K562 (cell line): ENCODE results near the gene SOAT1. TPM values are rescaled to one million over a fixed set of nuclear protein-coding genes. Genes with fewer than 3 reads are reported as not detected.

Source experiments
- ATAC-seq: fragments of 200-7000 bp; cut with Tn5 transposase; 3 replicates; pipeline ENCODE4 v1.9.1; 2020; ENCODE audit warnings: moderate library complexity
- BruUV-seq: library from RNA; stranded (reverse); fragments of 400-500 nt; replicated peaks from 2 replicates; lab custom pipeline; 2021; lab: Mats Ljungman, UMichigan
- CTCF ChIA-PET: fragments of 300-600 bp; formaldehyde crosslinking; extraction: SDS; loops from one replicate; lab custom pipeline; 2021; ENCODE audit warnings: low intra/inter-chr PET ratio; lab: Yijun Ruan, JAX
- POLR2A ChIA-PET: fragments of 300-600, 350-650 bp; sonication (Branson Sonifier 250); formaldehyde crosslinking; extraction: SDS; loops from one replicate; lab custom pipeline; 2021; ENCODE audit warnings: antibody characterized with exemption, inconsistent platforms; lab: Yijun Ruan, JAX
- DNase-seq, 4 experiments: peaks; one replicate each; pipeline versions ENCODE4 v3.0.0 to v3.0.0-alpha.2; 2011 to 2018; ENCODE audit warnings: low spot score in 3 of 4, mixed read lengths in 3 of 4; ENCODE audit errors: extremely low read depth in 1 of 4
- FAIRE-seq: peaks from 2 replicates; lab custom pipeline; 2011; peaks lifted over from hg19 to GRCh38; lab: Jason Lieb, UNC
- H2AFZ ChIP-seq: 2 replicates; pipeline ENCODE4 v1.6.0; 2011; ENCODE audit warnings: low read depth, low read length, control low read depth, inconsistent platforms
- H3K27ac ChIP-seq: fragments of 200-600 bp; 3 replicates; pipeline ENCODE4 v1.8.0; 2011; ENCODE audit warnings: low read depth, mild to moderate bottlenecking, control low read depth, inconsistent platforms, low read length, moderate library complexity, mixed read lengths; ENCODE audit errors: extremely low read depth
- H3K27me3 ChIP-seq, 2 experiments: fragments of 300-600 bp in 1 of 2; 2 replicates in 1 of 2; 3 replicates in 1 of 2; pipeline versions ENCODE4 v1.6.0 to v1.8.0; 2011; ENCODE audit warnings: inconsistent platforms in 2 of 2, low read length in 2 of 2, mild to moderate bottlenecking in 1 of 2, mixed read lengths in 1 of 2, moderate library complexity in 1 of 2; ENCODE audit not compliant: control insufficient read depth in 2 of 2, insufficient read depth in 2 of 2
- H3K36me3 ChIP-seq: fragments of 300-600 bp; 3 replicates; pipeline ENCODE4 v1.8.0; 2011; ENCODE audit warnings: mild to moderate bottlenecking, low read length, inconsistent platforms; ENCODE audit not compliant: control insufficient read depth, insufficient read depth
- H3K4me1 ChIP-seq, 2 experiments: fragments of 200-600 bp in 1 of 2; replicated peaks in 1 of 2; 2 replicates in 1 of 2; 3 replicates in 1 of 2; pipeline versions ENCODE4 v1.5.1 to v1.8.0; 2011; ENCODE audit warnings: inconsistent platforms in 2 of 2, low read length in 2 of 2, mild to moderate bottlenecking in 1 of 2, mixed read lengths in 1 of 2, moderate library complexity in 1 of 2; ENCODE audit not compliant: control insufficient read depth in 2 of 2, insufficient read depth in 2 of 2
- H3K4me2 ChIP-seq: 2 replicates; pipeline ENCODE4 v1.6.1; 2011; ENCODE audit warnings: low read length, control low read depth, inconsistent platforms, mixed read lengths; ENCODE audit not compliant: insufficient read depth
- H3K4me3 ChIP-seq: fragments of 200-600 bp; sonication (generic), shearing (Covaris generic); 2 replicates; pipeline ENCODE4 v1.5.1; 2016; ENCODE audit warnings: control low read depth, inconsistent platforms
- H3K79me2 ChIP-seq: fragments of 200-600 bp; 3 replicates; pipeline ENCODE4 v1.8.0; 2011; ENCODE audit warnings: low read length, inconsistent platforms; ENCODE audit not compliant: control insufficient read depth, insufficient read depth
- H3K9ac ChIP-seq, 2 experiments: 2 replicates each; pipeline versions ENCODE4 v1.6.0 to v1.6.1; 2011; ENCODE audit warnings: low read depth in 2 of 2, low read length in 2 of 2, control low read depth in 1 of 2, inconsistent platforms in 1 of 2, mild to moderate bottlenecking in 1 of 2, mixed read lengths in 1 of 2; ENCODE audit not compliant: insufficient read depth in 1 of 2
- H3K9me1 ChIP-seq: one replicate; pipeline ENCODE4 v1.6.0; 2011; ENCODE audit warnings: inconsistent platforms, mild to moderate bottlenecking, low read length, moderate library complexity; ENCODE audit not compliant: control insufficient read depth, insufficient read depth
- H3K9me3 ChIP-seq: replicated peaks from 2 replicates; pipeline ENCODE4 v1.5.1; 2011; ENCODE audit warnings: low read depth, low read length, inconsistent platforms; ENCODE audit not compliant: control insufficient read depth, insufficient read depth
- H4K20me1 ChIP-seq: replicated peaks from 2 replicates; pipeline ENCODE4 v1.6.1; 2011; ENCODE audit warnings: low read length, inconsistent platforms, mixed read lengths; ENCODE audit not compliant: control insufficient read depth, insufficient read depth
- CC2D1A ChIP-seq: fragments of 450-650 bp; IDR thresholded peaks from 2 replicates; pipeline ENCODE4 v1.6.1; 2017; ENCODE audit warnings: mild to moderate bottlenecking
- CEBPB ChIP-seq: fragments of 450-650 bp; IDR thresholded peaks from 2 replicates; pipeline ENCODE4 v1.6.1; 2016; ENCODE audit warnings: missing genetic modification characterization, missing compliant biosample characterization
- CHAMP1 ChIP-seq: fragments of 450-650 bp; IDR thresholded peaks from 2 replicates; pipeline ENCODE4 v1.6.1; 2016; ENCODE audit warnings: mild to moderate bottlenecking
- DMBX1 ChIP-seq: fragments of 250-450 bp; sonication (Bioruptor Pico); IDR thresholded peaks from 2 replicates; pipeline ENCODE4 v1.8.0; 2022; ENCODE audit warnings: inconsistent platforms, mild to moderate bottlenecking, moderate library complexity, borderline replicate concordance
- NKRF ChIP-seq: fragments of 450-650 bp; IDR thresholded peaks from 2 replicates; pipeline ENCODE4 v1.6.1; 2016; ENCODE audit warnings: borderline replicate concordance
- SMC3 ChIP-seq: conservative IDR thresholded peaks from 2 replicates; pipeline ENCODE4 v1.6.1; 2011; ENCODE audit warnings: low read depth, low read length, improper control_type of control experiment; ENCODE audit not compliant: insufficient read depth
- TRIM24 ChIP-seq, 2 experiments: fragments of 450-650 bp; IDR thresholded peaks; 2 replicates each; pipeline ENCODE4 v1.6.1; 2016
- ZNF12 ChIP-seq: sonication (generic); formaldehyde crosslinking; IDR thresholded peaks from 2 replicates; pipeline ENCODE4 v1.4.0; 2020; ENCODE audit warnings: mild to moderate bottlenecking, missing genetic modification reagents
- WGBS: fragments of 100-300 bp; shearing (Covaris generic); methylation state at CpG from one replicate; pipeline ENCODE4 v1.1.6; 2016; ENCODE audit warnings: low coverage, mixed read lengths; ENCODE audit not compliant: insufficient coverage; ENCODE audit errors: missing lambda C conversion rate; 5-methylcytosine and 5-hydroxymethylcytosine counted together
- in situ Hi-C: fragments of 300-500 bp; cut with MboI; formaldehyde crosslinking; loops from 4 replicates; pipeline ENCODE4 v1.15.0; 2018; ENCODE audit warnings: inconsistent platforms, mixed read lengths
- intact Hi-C: fragments of 100-400 bp; cut with micrococcal nuclease; formaldehyde crosslinking; loops from 2 replicates; pipeline ENCODE4 v1.14.2; 2022
- polyA plus RNA-seq, 8 experiments: library from polyadenylated mRNA; depleted of rRNA in 4 of 8; stranded (reverse) in 5 of 8; unstranded in 3 of 8; fragments of >200 nt; fragmentation: Nextera tagmentation in 2 of 8; fragmentation: Illumina TruSeq in 1 of 8; extraction: Ambion mirVana in 2 of 8; extraction: Trizol in 1 of 8; gene quantifications; 2 replicates each; pipeline versions ENCODE4 v1.2.1 to v1.2.3, GENCODE V29; 2011 to 2014; ENCODE audit warnings: inconsistent platforms in 1 of 8, missing spikeins in 1 of 8
- total RNA-seq, 7 experiments: library from RNA; depleted of rRNA in 6 of 7; stranded (reverse); fragments of >200 nt in 6 of 7; fragmentation: Illumina TruSeq in 2 of 7; extraction: Trizol in 2 of 7; gene quantifications; 2 replicates each; pipeline versions ENCODE4 v1.2.1 to v1.2.3, GENCODE V29; 2011 to 2021; ENCODE audit warnings: low replicate concordance in 1 of 7

The SOAT1 gene
- total and polyA plus RNA-seq, 9 of the 15 experiments (the other 6 are each of a cell fraction or from before 2014, with no cell fraction given) = 5.5 to 29.1 (median 17.3) TPM

- WGBS = 45% methylated on average over 3 of the region's 3 CpGs
- no peak for ATAC-seq
- H3K79me2 ChIP-seq = no peaks in the 10 kb centered on the region
- H3K4me3 ChIP-seq = no peak overlapping the region
- no peak overlapping the region for H2AFZ ChIP-seq
- no peaks in the 10 kb centered on the region for H3K27me3 ChIP-seq
- H3K4me2 ChIP-seq = no peak overlapping the region
- no peak overlapping the region for H3K27ac ChIP-seq
- intact Hi-C loops (no loop called here), in situ Hi-C loops (no loop called here)
- no peak for FAIRE-seq
- H4K20me1 ChIP-seq = no peaks in the 10 kb centered on the region
- no TSS peak for BruUV-seq
- H3K4me1 ChIP-seq = peaks cover 0 to 13% of the 10 kb centered on the region in 2 experiments; a peak in 2 of 5 replicates
- H3K9me1 ChIP-seq = no peaks in the 10 kb centered on the region
- POLR2A ChIA-PET = no interaction called here
- no peaks in the 10 kb centered on the region for H3K9me3 ChIP-seq
- CTCF ChIA-PET = no interaction called here
- H3K9ac ChIP-seq = no peak overlapping the region
- H3K36me3 ChIP-seq = peaks cover 22% of the 10 kb centered on the region
- no peak for DNase-seq
- TF ChIP-seq CEBPB (tag) (0 out of 2 replicates have a peak, but pooled peaks have one; percentile 28), SMC3 (no peak), TRIM24 (IDR thresholded peaks at IDR 0.05) (peak in 1 of 2 experiments; percentile 14; a peak in 1 of 4 replicates), CHAMP1 (0 out of 2 replicates have a peak, but pooled peaks have one; percentile 41), NKRF (no peak), DMBX1 (no peak), ZNF12 (CRISPR knock-in tag) (no peak), CC2D1A (0 out of 2 replicates have a peak, but pooled peaks have one; percentile 42)
These were observed 8.5 kb downstream of the SOAT1 start for GRCh38 chr1:179302070-179302469.
